SK-N-SH (cell line): ENCODE measurements around the gene RNU6-9. TPM values are rescaled to one million over a fixed set of nuclear protein-coding genes. Genes with fewer than 3 reads are reported as not detected.
"Not testable (repeated sequence)": the region's sequence is repeated elsewhere in the genome, so short reads cannot be mapped to it uniquely, and the experiment has no call there.

Experiments used
- CTCF ChIA-PET: fragments of 300-600, 350-600 bp; formaldehyde crosslinking; extraction: SDS; loops from one replicate; lab custom pipeline; 2021; lab: Yijun Ruan, JAX
- POLR2A ChIA-PET: fragments of 350-600 bp; sonication (Branson Sonifier 250); formaldehyde crosslinking; extraction: SDS; loops from one replicate; lab custom pipeline; 2020; ENCODE audit warnings: antibody characterized with exemption, inconsistent platforms; lab: Yijun Ruan, JAX
- DNase-seq: peaks from one replicate; pipeline ENCODE4 v3.0.0; 2012
- H2AFZ ChIP-seq: fragments of 200-600 bp; sonication (generic); 2 replicates; pipeline ENCODE4 v1.8.1; 2016; ENCODE audit warnings: antibody characterized with exemption, mild to moderate bottlenecking, low read depth
- H3F3A ChIP-seq: fragments of 200-600 bp; sonication (generic); replicated peaks from 2 replicates; pipeline ENCODE3; 2016; ENCODE audit warnings: antibody characterized with exemption, mild to moderate bottlenecking; ENCODE audit not compliant: insufficient read depth
- H3K27ac ChIP-seq, 2 experiments: fragments of 200-500 bp in 1 of 2; fragments of 200-600 bp in 1 of 2; sonication (Bioruptor generic) in 1 of 2; sonication (generic), shearing (Covaris generic) in 1 of 2; 2 replicates each; pipeline versions ENCODE4 v1.5.1 to v1.6.1; 2014 to 2016; ENCODE audit warnings: low read depth in 2 of 2, inconsistent platforms in 1 of 2, low read length in 1 of 2, mild to moderate bottlenecking in 1 of 2, mixed read lengths in 1 of 2
- H3K27me3 ChIP-seq: fragments of 200-600 bp; sonication (generic), shearing (Covaris generic); 2 replicates; pipeline ENCODE4 v1.6.1; 2016; ENCODE audit warnings: mixed run types; ENCODE audit not compliant: insufficient read depth
- H3K36me3 ChIP-seq, 2 experiments: fragments of 200-500 bp in 1 of 2; fragments of 200-600 bp in 1 of 2; sonication (Bioruptor generic) in 1 of 2; sonication (generic) in 1 of 2; replicated peaks in 1 of 2; 2 replicates each; pipeline versions ENCODE3 to v1.5.1; 2014 to 2016; ENCODE audit warnings: low read length in 1 of 2, mild to moderate bottlenecking in 1 of 2; ENCODE audit not compliant: insufficient read depth in 2 of 2, control insufficient read depth in 1 of 2
- H3K4me1 ChIP-seq, 2 experiments: fragments of 200-500 bp in 1 of 2; fragments of 200-600 bp in 1 of 2; sonication (Bioruptor generic) in 1 of 2; sonication (generic), shearing (Covaris generic) in 1 of 2; 2 replicates each; pipeline versions ENCODE4 v1.5.1 to v1.6.1; 2014 to 2016; ENCODE audit warnings: low read depth in 1 of 2, low read length in 1 of 2, mixed run types in 1 of 2; ENCODE audit not compliant: insufficient read depth in 2 of 2, control insufficient read depth in 1 of 2
- H3K4me2 ChIP-seq: fragments of 200-600 bp; sonication (generic), shearing (Covaris generic); 2 replicates; pipeline ENCODE4 v1.6.1; 2017; ENCODE audit warnings: mixed run types
- H3K4me3 ChIP-seq, 2 experiments: fragments of 200-500 bp in 1 of 2; fragments of 200-600 bp in 1 of 2; sonication (Bioruptor generic) in 1 of 2; sonication (generic), shearing (Covaris generic) in 1 of 2; 2 replicates each; pipeline versions ENCODE4 v1.5.1 to v1.8.1; 2014 to 2016; ENCODE audit warnings: low read depth in 2 of 2, inconsistent platforms in 1 of 2, low read length in 1 of 2, mild to moderate bottlenecking in 1 of 2, mixed read lengths in 1 of 2, moderate library complexity in 1 of 2
- H3K79me2 ChIP-seq: fragments of 200-600 bp; sonication (generic); 2 replicates; pipeline ENCODE4 v1.8.1; 2017; ENCODE audit warnings: mild to moderate bottlenecking; ENCODE audit not compliant: insufficient read depth
- H3K9ac ChIP-seq: fragments of 200-600 bp; sonication (generic); 2 replicates; pipeline ENCODE4 v1.6.1; 2017; ENCODE audit warnings: mixed run types
- H3K9me2 ChIP-seq: fragments of 200-600 bp; sonication (generic); 2 replicates; pipeline ENCODE4 v1.6.1; 2017; ENCODE audit warnings: mixed run types
- H3K9me3 ChIP-seq: fragments of 200-600 bp; sonication (generic); 2 replicates; pipeline ENCODE4 v1.6.1; 2017; ENCODE audit warnings: mixed run types, mild to moderate bottlenecking, moderate library complexity
- H4K20me1 ChIP-seq: fragments of 200-600 bp; sonication (generic); 2 replicates; pipeline ENCODE4 v1.6.1; 2017; ENCODE audit warnings: mild to moderate bottlenecking, mixed run types; ENCODE audit not compliant: insufficient read depth
- CHD2 ChIP-seq: fragments of 150-350 bp; IDR thresholded peaks from 2 replicates; pipeline ENCODE4 v1.6.1; 2018; ENCODE audit warnings: low read length; ENCODE audit not compliant: partially characterized antibody
- ELF1 ChIP-seq: IDR thresholded peaks from 2 replicates; pipeline ENCODE4 v1.4.0; 2012
- EP300 ChIP-seq, 2 experiments: IDR thresholded peaks; 2 replicates each; pipeline versions ENCODE4 v1.4.0 to v1.6.1; 2012; ENCODE audit warnings: borderline replicate concordance in 1 of 2, low read depth in 1 of 2, low read length in 1 of 2
- EZH2phosphoT487 ChIP-seq: fragments of 200-600 bp; sonication (generic); IDR thresholded peaks from 2 replicates; pipeline ENCODE4 v1.6.1; 2017; ENCODE audit warnings: low read depth, mixed run types, mild to moderate bottlenecking, antibody characterized with exemption, moderate library complexity, borderline replicate concordance
- FOSL2 ChIP-seq: IDR thresholded peaks from 2 replicates; pipeline ENCODE4 v1.4.0; 2012; ENCODE audit warnings: low read depth, mild to moderate bottlenecking, moderate library complexity, borderline replicate concordance
- FOXJ3 ChIP-seq: sonication (generic); formaldehyde crosslinking; IDR thresholded peaks from 2 replicates; pipeline ENCODE4 v1.5.1; 2020; ENCODE audit warnings: mild to moderate bottlenecking, missing genetic modification reagents
- GABPA ChIP-seq: IDR thresholded peaks from 2 replicates; pipeline ENCODE4 v1.4.0; 2012; ENCODE audit warnings: low read depth, mild to moderate bottlenecking
- MEF2A ChIP-seq: IDR thresholded peaks from 2 replicates; pipeline ENCODE4 v1.4.0; 2012; ENCODE audit warnings: low read depth, borderline replicate concordance
- NFIC ChIP-seq: IDR thresholded peaks from 2 replicates; pipeline ENCODE4 v1.4.0; 2012; ENCODE audit warnings: borderline replicate concordance
- RFX5 ChIP-seq: IDR thresholded peaks from 2 replicates; pipeline ENCODE4 v1.6.1; 2012; ENCODE audit warnings: mild to moderate bottlenecking, improper control_type of control experiment, low read length
- SIN3A ChIP-seq: IDR thresholded peaks from 2 replicates; pipeline ENCODE4 v1.6.1; 2012; ENCODE audit warnings: low read depth, mild to moderate bottlenecking, low read length, moderate library complexity, borderline replicate concordance
- SMC3 ChIP-seq: IDR thresholded peaks from 2 replicates; pipeline ENCODE4 v1.6.1; 2012; ENCODE audit warnings: low read depth, low read length, improper control_type of control experiment
- TCF12 ChIP-seq: IDR thresholded peaks from 2 replicates; pipeline ENCODE4 v1.4.0; 2012
- WGBS: methylation state at CpG from one replicate; pipeline ENCODE4 v1.1.6; 2017; ENCODE audit warnings: low lambda C conversion rate; 5-methylcytosine and 5-hydroxymethylcytosine counted together
- polyA plus RNA-seq, 3 experiments: library from polyadenylated mRNA; depleted of rRNA; stranded (reverse); fragments of >200 nt; gene quantifications; 2 replicates each; pipeline ENCODE4 v1.2.3, GENCODE V29; 2012
- TF ChIP-seq, protein P1 (sequence below): IDR thresholded peaks from 2 replicates; pipeline ENCODE4 v1.6.1; 2012; ENCODE audit warnings: mild to moderate bottlenecking, low read depth, low read length, moderate library complexity

Gene RNU6-9
- polyA plus RNA-seq, 1 of the 3 experiments (the other 2 are of a cell fraction): not detected

DNA sequence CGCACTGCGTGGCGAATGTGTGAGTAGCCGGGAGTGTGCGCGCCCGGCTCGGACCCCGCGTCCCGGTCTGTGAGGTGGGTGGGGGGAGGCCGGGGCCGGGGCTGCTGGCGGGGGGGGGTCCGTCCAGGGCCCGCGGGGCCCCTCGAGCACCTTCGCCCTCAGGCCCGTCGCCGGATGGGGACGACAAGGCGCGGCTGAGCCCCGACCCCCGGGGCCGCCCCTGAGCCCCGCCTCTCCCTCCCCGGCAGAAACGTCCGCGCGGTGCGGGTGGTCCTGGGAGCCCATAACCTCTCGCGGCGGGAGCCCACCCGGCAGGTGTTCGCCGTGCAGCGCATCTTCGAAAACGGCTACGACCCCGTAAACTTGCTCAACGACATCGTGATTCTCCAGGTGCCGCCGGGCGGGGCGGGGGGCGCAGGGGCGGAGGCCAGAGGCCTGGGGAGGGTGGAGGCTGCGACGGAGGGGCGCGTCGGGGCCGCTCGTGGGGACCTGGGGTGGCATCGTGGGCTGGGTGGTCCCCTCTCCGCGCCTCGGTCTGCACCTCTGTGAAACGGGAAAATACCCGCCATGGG is 40.2 kb upstream of the RNU6-9 start:
- Histone ChIP-seq H4K20me1 (no peaks in the 10 kb centered on the region), H3K4me3 (no peak overlapping the region), H2AFZ (no peak overlapping the region), H3F3A (peaks cover 9% of the 10 kb centered on the region), H3K27ac (no peak overlapping the region), H3K4me2 (no peak overlapping the region), H3K4me1 (peaks cover 0 to 8% of the 10 kb centered on the region in 2 experiments; a peak in 1 of 4 replicates), H3K9ac (no peak overlapping the region), H3K9me3 (no peaks in the 10 kb centered on the region), H3K27me3 (peaks cover 51% of the 10 kb centered on the region), H3K36me3 (no peaks in the 10 kb centered on the region), H3K9me2 (no peaks in the 10 kb centered on the region), H3K79me2 (no peaks in the 10 kb centered on the region)
- WGBS: 25% methylated on average over 12 of the region's 67 CpGs
- ChIA-PET POLR2A (no interaction called here), CTCF (interaction anchor here (1.6 kb wide), 1 partner anchor 11 kb away, joined by 6 read pairs; no protein-coding TSS in a partner anchor)
- no peak for DNase-seq
- no peak for TF ChIP-seq SIN3A
- TF ChIP-seq, protein P1, sequence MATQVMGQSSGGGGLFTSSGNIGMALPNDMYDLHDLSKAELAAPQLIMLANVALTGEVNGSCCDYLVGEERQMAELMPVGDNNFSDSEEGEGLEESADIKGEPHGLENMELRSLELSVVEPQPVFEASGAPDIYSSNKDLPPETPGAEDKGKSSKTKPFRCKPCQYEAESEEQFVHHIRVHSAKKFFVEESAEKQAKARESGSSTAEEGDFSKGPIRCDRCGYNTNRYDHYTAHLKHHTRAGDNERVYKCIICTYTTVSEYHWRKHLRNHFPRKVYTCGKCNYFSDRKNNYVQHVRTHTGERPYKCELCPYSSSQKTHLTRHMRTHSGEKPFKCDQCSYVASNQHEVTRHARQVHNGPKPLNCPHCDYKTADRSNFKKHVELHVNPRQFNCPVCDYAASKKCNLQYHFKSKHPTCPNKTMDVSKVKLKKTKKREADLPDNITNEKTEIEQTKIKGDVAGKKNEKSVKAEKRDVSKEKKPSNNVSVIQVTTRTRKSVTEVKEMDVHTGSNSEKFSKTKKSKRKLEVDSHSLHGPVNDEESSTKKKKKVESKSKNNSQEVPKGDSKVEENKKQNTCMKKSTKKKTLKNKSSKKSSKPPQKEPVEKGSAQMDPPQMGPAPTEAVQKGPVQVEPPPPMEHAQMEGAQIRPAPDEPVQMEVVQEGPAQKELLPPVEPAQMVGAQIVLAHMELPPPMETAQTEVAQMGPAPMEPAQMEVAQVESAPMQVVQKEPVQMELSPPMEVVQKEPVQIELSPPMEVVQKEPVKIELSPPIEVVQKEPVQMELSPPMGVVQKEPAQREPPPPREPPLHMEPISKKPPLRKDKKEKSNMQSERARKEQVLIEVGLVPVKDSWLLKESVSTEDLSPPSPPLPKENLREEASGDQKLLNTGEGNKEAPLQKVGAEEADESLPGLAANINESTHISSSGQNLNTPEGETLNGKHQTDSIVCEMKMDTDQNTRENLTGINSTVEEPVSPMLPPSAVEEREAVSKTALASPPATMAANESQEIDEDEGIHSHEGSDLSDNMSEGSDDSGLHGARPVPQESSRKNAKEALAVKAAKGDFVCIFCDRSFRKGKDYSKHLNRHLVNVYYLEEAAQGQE: no peak
- no peak for TF ChIP-seq ELF1
- TF ChIP-seq TCF12: no peak
- no peak for TF ChIP-seq FOXJ3 (CRISPR knock-in tag)
- TF ChIP-seq FOSL2: no peak
- TF ChIP-seq GABPA: no peak
- TF ChIP-seq EZH2phosphoT487: no peak
- no peak for TF ChIP-seq SMC3
- TF ChIP-seq EP300 (IDR thresholded peaks at IDR 0.05; ENCODE audit: borderline replicate concordance in 1 of 2, low read depth in 1 of 2, low read length in 1 of 2): no peak
- no peak for TF ChIP-seq RFX5
- no peak for TF ChIP-seq MEF2A
- TF ChIP-seq CHD2: no peak
- TF ChIP-seq NFIC: no peak

DNA sequence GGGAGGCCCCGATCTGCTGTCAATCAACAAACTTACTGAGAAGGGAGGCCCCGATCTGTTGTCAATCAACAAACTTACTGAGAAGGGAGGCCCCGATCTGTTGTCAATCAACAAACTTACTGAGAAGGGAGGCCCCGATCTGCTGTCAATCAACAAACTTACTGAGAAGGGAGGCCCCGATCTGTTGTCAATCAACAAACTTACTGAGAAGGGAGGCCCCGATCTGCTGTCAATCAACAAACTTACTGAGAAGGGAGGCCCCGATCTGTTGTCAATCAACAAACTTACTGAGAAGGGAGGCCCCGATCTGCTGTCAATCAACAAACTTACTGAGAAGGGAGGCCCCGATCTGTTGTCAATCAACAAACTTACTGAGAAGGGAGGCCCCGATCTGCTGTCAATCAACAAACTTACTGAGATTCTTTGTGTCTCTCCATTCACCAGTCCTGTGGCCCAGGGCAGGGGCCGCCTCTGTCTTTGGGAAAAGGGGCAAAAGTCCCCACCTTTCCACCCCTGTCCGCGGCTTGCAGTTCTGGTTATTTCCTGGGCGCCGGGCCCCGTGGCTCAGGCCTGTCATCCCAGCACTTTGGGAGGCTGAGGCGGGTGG is 39.6 kb upstream of the RNU6-9 start:
- H3K4me2 ChIP-seq, H3K27ac ChIP-seq, H3K4me1 ChIP-seq, H3K9me3 ChIP-seq, DNase-seq, H3K79me2 ChIP-seq, H3K9me2 ChIP-seq, H3K4me3 ChIP-seq, H3K9ac ChIP-seq, POLR2A ChIA-PET, H2AFZ ChIP-seq, H3F3A ChIP-seq, H3K36me3 ChIP-seq, CTCF ChIA-PET, H4K20me1 ChIP-seq: not testable (repeated sequence)
- 47% methylated on average over 11 of the region's 17 CpGs for WGBS
- peaks cover 46% of the 10 kb centered on the region for H3K27me3 ChIP-seq
